ENCODE measurements around the gene ESYT1.

Gene ESYT1

DNA sequence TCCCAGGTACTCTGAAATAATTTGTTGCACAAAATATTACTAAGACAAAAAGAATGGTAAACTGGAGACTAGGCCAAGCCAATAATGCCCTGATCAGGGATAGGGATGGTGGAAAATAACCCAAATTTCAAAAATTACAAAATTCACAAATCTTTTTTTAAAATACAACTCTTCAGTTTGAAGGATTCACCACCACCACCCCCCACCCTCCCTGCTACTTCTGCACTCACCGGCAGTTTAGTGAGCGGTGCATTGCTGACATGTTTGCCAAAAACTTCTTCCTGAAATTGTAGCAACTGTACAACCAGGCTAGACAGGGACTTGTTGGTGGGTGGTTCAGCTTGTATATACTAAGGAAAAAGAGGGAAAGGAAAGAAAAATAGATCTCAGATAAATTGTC lies 58.9 kb downstream of the ESYT1 start:
- H3K4me3 ChIP-seq (ENCODE audit: low read depth, low read length), result no peak overlapping the region

DNA sequence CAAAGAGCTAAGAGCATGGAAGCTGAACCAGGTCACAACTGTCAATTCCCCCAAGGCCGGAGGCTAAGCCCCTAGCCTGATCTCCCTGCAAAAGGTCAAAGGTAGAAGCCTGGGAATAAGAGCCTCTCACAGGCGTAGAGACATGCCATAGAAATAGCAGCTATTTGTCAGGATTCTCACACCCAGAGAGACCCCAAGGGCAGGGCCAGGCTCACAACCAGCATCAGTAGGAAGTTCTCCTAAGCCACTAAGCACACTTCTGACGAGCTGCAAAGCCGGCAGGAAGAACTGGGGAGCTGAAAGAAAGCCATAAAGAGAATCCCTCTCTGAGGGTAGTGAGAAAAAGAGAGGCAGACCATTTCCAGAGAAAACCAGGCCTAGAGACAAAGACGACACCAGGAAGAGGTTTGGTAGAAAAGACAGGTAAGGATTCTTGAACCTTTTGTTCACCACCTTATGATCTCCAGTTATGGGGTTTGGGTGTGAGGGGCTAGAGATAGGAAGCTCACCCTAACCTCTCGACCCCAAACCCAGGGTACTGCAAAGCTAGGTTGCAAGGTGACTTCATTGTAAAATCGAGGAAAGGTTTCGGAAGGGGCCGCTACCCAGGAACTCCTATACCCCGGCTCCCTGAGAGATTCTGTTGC lies 60.2 kb downstream of the ESYT1 start:
- H3K4me3 ChIP-seq (ENCODE audit: low read depth, low read length), result peak overlapping the region; percentile 94

DNA sequence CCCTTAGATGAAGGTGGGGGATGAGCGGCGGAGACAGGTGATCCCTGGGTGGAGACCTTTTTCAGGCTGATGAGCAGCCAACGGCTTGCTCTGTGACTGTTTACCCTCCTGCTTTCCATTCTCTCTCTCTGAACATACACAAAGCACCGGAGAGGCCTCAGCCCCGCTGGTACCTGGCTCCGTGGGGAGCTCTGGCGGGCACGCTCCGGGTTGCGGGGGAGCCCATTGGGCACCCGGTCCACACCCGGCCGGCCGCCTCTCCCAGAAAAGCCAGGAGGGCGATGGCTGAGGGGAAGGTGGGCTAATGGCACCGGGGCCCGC lies 60.7 kb downstream of the ESYT1 start:
- H3K4me3 ChIP-seq (ENCODE audit: low read depth, low read length), result peak overlapping the region; percentile 94

DNA sequence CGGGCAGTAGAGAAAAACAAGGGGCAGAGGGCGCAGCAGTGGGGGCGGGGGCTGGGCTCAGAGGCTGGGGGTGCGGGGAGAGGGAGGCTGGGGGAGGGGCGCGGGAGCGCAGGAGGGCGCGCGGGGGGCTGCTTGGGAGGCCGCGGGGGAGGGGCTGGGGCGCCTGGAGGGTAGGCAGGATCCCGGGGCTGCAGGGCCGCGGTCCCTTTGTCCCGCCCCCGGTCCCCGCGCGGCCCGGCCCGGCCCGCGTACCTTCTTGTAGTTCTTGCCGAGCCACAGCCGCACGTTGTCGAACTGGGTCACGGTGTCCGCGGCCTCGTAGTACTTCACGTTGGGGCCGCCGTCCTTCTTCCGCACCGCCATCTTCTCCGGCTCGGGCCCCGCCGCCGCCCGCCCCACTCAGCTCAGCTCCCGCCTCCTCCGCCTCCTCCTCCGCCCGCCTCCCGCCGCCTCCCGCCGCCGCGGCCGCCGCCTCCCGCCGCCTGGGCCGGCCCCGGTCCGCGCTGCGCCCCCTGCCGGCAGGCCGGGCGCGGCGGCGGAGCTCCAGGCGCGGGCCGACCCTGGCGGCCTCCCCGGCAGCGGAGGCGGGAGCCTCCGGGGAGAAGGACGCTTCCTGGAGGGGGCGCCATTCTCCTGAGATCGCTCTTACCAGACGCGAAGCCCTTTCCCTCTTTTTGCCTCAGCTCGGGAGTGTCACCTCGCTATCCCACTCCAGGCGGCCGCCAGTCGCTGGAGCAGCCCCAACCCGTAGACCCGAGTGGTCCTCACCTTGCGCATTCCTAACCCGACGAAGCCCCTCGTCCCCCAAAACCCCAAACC lies 61.2 kb downstream of the ESYT1 start, which contains the start of gene SMARCC2:
Gene SMARCC2 (minus strand): TSS at position 385 of the 819 bp plus-strand sequence. CDS start 22 bp downstream, at position 363.
- peak within 1 kb of the TSS; percentile 94 for H3K4me3 ChIP-seq (ENCODE audit: low read depth, low read length)

DNA sequence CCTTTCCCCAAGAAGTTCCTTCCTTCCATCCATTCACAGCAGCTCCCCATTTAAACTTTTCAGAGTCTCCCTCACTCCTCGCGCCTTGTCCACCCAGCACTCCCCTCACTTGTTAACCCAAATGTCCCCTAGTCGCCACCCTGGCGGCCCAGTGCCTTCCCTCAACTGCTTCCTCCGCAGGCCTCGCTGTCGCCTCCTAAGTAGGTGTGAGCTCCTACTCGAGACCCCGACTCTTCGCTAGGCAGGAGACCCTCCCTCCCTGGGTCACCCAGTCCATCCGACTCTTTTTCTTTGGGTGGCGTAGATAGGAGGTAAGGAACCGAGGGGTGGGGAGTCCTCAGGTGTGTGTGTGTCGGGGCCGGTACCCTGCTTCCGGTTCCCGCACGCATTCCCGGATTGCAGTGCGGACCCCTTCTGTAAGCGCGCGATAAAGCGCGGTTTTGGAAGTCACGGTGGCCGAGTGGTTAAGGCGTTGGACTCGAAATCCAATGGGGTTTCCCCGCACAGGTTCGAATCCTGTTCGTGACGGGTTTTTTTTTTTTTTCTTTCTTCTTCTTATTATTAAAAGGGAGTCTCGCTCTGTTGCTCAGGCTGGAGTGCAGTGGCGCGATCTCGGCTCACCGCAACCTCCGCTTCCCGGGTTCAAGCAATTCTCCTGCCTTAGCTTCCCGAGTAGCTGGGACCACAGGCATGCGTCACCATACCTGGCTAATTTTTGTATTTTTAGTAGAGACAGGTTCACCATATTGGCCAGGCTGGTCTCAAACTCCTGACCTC lies 62.0 kb downstream of the ESYT1 start:
- H3K4me3 ChIP-seq (ENCODE audit: low read depth, low read length), result peak overlapping the region; percentile 72

DNA sequence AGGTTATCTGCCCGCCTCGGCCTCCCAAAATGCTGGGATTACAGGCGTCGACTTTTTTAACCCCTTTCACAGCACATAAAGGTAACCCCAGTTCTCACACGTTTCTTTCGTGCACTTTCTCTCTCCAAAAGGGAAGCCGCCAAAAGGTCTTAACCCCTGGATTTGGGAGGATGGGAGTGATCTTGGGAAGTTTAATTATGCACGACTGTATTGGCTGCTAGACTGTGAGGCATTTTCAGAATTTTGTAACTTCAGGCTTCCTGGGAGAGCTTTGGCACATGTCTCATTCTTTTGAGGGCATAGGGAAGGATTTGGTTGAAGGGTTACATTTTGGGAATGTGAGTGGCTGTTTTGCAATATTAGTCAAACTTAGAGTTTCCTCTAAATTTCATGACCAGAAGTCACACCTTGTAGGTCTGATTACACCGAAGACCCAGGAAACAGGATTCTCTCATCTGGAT lies 62.7 kb downstream of the ESYT1 start:
- peak overlapping the region; percentile 72 for H3K4me3 ChIP-seq (ENCODE audit: low read depth, low read length)

DNA sequence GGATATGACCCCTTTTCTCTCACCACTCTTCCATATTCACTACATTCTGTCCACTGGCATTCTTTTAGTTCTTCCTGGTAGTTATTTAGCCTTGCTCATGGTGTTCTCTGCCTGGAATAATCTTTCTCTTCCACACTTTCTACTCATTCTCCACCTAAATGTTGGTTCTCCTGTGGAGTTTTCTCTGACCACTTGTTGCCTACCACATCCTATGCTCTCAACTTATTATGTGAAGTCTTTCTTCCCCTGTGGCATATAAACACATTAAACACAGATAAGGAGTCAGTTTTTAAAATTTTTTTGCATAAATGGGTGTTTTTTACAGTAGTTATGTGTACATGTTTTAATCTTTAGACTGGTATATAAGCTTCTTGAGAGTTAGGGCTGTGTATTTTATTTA lies 64.5 kb downstream of the ESYT1 start:
- no peak overlapping the region for H3K4me3 ChIP-seq (ENCODE audit: low read depth, low read length)

DNA sequence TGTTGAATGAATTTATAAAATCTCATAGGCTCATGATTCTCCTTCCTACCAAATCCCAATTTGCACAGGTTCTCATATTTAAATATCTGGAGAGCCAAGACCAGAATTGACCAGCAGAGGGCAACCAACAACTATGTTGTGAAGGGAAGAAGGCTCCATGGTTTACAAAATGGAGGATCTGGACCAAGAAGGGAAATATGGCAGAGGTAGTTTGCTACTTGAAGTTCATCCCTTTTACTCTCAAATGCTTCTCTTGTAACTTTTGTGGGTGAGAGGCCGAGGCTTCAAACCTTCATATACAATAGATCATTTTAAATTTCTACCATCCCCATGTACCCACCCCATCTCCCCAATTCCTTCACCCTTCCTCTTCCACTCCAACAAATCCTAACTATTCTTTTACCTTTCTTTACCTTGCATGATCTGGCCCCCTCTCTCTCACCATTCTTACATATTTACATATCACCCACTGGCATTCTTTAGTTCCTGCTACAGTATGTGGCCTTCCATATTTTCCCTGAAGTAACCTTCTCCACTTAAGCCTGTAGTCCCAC lies 65.0 kb downstream of the ESYT1 start:
- H3K4me3 ChIP-seq (ENCODE audit: low read depth, low read length), result no peak overlapping the region

All from iPS-11a (cell line).